Measurements from ENCODE around the gene LCA5. TPM values are rescaled to one million over a fixed set of nuclear protein-coding genes. Genes with fewer than 3 reads are reported as not detected.
A peak's percentile ranks its signal among the peaks of the same experiment; 100 is the strongest.

The LCA5 gene
- total and polyA plus RNA-seq, 3 donors from 2014 or later, result 5.2 to 17.7 (median 15.4) TPM

DNA sequence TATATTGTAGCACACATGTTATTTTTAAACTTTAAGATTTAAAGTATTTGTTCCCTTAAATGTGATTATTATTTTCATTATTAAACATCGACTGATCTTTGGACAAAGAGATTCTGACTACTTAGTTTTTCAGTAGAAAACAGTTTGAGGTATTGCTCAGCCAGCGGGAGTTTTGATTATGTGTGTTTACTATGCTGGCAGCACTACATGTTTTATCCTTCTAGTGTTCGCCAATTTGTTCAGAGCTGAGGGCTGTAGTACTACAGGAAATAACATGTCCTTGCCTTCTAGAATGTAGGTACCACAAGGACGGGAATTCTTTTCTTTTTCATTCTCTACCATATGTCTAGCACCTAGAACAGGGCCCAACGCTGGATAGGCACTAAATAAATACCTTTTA is 11.1 kb upstream of the LCA5 start:
- no peak overlapping the region for H3K27ac ChIP-seq

DNA sequence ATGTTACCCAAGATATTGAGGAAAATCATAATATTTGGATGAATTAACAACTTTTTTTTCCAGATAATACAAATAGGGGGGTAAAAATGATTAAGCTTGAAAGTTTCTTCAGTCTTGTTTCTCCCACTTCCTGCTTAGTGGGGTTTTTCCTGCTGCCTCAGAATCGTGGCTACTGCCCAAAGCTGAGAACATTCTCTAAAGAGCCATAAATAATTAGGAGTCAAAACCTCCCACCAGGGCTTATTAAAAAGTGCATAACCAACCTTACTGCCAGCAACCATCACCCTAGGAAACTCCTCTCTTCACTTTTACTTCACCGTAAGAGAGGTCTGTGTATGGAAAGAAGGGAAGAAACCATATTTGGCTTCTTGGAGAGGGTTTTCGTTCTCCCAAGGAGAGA is 9.0 kb upstream of the LCA5 start:
- 58 to 61% methylated on average over 3 of the region's 3 CpGs for WGBS, 2 donors
- Histone ChIP-seq H3K27me3 (no peaks in the 10 kb centered on the region), H3K36me3 (ENCODE audit: low read depth, missing control alignments) (no peaks in the 10 kb centered on the region), H3K4me3 (no peak overlapping the region), H3K9me3 (no peaks in the 10 kb centered on the region), H3K4me1 (peaks cover 20% of the 10 kb centered on the region), H3K27ac (peak overlapping the region; percentile 35 to 86)
- no peak for DNase-seq
- intact Hi-C loops (cut with DNase I; ENCODE audit: low total_unique reads), result no loop called here
- TF ChIP-seq, protein P1, sequence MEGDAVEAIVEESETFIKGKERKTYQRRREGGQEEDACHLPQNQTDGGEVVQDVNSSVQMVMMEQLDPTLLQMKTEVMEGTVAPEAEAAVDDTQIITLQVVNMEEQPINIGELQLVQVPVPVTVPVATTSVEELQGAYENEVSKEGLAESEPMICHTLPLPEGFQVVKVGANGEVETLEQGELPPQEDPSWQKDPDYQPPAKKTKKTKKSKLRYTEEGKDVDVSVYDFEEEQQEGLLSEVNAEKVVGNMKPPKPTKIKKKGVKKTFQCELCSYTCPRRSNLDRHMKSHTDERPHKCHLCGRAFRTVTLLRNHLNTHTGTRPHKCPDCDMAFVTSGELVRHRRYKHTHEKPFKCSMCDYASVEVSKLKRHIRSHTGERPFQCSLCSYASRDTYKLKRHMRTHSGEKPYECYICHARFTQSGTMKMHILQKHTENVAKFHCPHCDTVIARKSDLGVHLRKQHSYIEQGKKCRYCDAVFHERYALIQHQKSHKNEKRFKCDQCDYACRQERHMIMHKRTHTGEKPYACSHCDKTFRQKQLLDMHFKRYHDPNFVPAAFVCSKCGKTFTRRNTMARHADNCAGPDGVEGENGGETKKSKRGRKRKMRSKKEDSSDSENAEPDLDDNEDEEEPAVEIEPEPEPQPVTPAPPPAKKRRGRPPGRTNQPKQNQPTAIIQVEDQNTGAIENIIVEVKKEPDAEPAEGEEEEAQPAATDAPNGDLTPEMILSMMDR (IDR thresholded peaks at IDR 0.05), result no peak
- TF ChIP-seq POLR2A (IDR thresholded peaks at IDR 0.05), result no peak

More for the DNA sequence above, 11.1 kb upstream of the LCA5 start:
- Histone ChIP-seq H3K9me3 (no peaks in the 10 kb centered on the region), H3K36me3 (ENCODE audit: low read depth, missing control alignments) (no peaks in the 10 kb centered on the region), H3K4me1 (peaks cover 20% of the 10 kb centered on the region), H3K27me3 (no peaks in the 10 kb centered on the region), H3K4me3 (no peak overlapping the region)
- TF ChIP-seq, protein P1 (IDR thresholded peaks at IDR 0.05), result no peak
- TF ChIP-seq POLR2A (IDR thresholded peaks at IDR 0.05), result no peak
- intact Hi-C loops (cut with DNase I; ENCODE audit: low total_unique reads), result no loop called here
- no peak for DNase-seq
- 65 to 80% methylated on average over 5 of the region's 5 CpGs for WGBS, 2 donors

DNA sequence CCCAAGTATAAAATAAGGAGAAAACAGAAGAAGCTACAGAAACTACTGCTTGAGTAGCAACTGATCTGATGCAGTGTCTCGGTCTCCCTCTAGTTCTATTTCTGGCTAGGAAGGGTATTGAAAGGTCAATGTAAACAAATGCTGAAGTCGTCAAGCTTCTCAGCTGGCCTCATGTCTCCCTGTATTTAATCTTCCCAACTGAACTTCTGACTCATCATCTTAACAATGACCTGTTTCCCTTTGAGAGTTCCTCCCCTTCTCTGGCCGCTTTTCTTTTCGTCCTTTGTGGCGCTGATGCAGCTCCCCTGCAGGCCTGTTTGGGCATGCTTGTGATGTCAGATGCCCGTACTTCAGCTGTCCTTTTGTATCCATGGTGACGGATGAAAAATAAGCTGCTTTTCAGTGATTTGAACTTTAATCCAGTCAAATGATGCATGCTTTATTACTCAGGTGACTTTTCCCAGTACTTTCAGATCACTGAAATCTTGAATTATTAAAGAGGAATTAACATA is 7.8 kb upstream of the LCA5 start:
- peaks cover 20% of the 10 kb centered on the region for H3K4me1 ChIP-seq
- intact Hi-C loops (cut with DNase I; ENCODE audit: low total_unique reads), result no loop called here
- peak; percentile 81 for DNase-seq
- H3K4me3 ChIP-seq, result no peak overlapping the region
- H3K27me3 ChIP-seq, result no peaks in the 10 kb centered on the region
- 5 to 8% methylated on average over 7 of the region's 7 CpGs for WGBS, 2 donors
- H3K9me3 ChIP-seq, result no peaks in the 10 kb centered on the region
- H3K27ac ChIP-seq, result peak overlapping the region; percentile 35 to 86
- H3K36me3 ChIP-seq (ENCODE audit: low read depth, missing control alignments), result no peaks in the 10 kb centered on the region
- TF ChIP-seq POLR2A (IDR thresholded peaks at IDR 0.05), result no peak
- TF ChIP-seq, protein P1 (IDR thresholded peaks at IDR 0.05), result peak in 2 of 3 experiments; percentile 46 to 49

DNA sequence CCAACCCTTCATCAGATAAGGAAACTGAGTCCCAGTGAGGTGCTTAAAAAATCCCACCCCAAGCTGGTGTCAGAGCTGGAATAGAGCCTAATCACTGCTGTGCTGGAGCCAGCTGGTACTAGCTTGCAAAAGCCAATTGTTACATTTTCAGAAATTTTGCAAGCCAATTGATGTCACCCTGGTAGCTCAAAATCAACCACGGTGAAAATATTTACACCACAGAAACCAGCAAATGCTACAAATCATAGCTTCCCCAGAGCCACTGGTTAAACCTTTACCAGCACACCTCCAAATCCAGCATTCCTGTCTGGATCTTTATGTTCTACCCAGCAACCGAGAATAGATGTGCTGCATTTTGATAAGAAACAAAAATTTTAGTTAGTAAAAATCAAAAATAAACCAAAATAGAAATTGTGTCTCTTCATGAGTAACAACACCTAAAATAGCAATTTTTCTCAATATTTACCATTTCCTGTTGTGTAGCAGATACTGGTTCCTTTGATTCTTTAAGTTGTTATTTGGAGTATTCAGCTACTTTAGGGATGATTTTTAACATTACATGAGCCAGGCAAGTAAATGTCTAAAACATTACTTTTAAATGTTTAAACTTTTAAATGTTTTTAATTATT is 7.2 kb upstream of the LCA5 start:
- peaks cover 20% of the 10 kb centered on the region for H3K4me1 ChIP-seq
- 28 to 35% methylated on average over 2 of the region's 2 CpGs for WGBS, 2 donors
- intact Hi-C loops (cut with DNase I; ENCODE audit: low total_unique reads), result no loop called here
- peak overlapping the region; percentile 35 to 86 for H3K27ac ChIP-seq
- no peaks in the 10 kb centered on the region for H3K36me3 ChIP-seq (ENCODE audit: low read depth, missing control alignments)
- H3K9me3 ChIP-seq, result no peaks in the 10 kb centered on the region
- DNase-seq, result peak; percentile 58
- H3K27me3 ChIP-seq, result no peaks in the 10 kb centered on the region
- no peak overlapping the region for H3K4me3 ChIP-seq
- TF ChIP-seq, protein P1 (IDR thresholded peaks at IDR 0.05), result no peak
- TF ChIP-seq POLR2A (IDR thresholded peaks at IDR 0.05), result no peak

DNA sequence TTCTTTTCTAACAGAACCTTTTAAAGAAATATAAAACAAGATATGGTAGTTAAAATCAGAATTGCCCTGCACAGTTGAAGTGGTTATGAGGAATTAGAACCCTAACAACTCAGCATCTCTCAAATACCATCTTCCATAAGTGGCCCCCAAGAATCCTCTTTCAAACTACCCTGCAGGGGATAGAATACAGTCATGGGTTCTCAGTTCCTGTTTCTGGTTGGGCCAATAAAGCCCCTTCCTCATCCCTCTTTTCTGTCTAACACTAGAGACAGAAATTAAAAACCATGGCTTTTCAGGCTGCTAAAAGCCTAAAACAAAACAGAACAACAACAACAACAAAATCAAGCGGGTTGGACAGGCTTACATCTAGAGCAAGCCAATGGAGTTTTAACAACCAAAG is 6.7 kb upstream of the LCA5 start:
- intact Hi-C loops (cut with DNase I; ENCODE audit: low total_unique reads), result no loop called here
- Histone ChIP-seq H3K9me3 (no peaks in the 10 kb centered on the region), H3K4me3 (no peak overlapping the region), H3K27me3 (no peaks in the 10 kb centered on the region), H3K27ac (peak overlapping the region; percentile 35 to 86), H3K4me1 (peaks cover 20% of the 10 kb centered on the region), H3K36me3 (ENCODE audit: low read depth, missing control alignments) (no peaks in the 10 kb centered on the region)
- WGBS, 2 donors, result 85 to 100% methylated on average over 1 of the region's 1 CpG
- TF ChIP-seq, protein P1 (IDR thresholded peaks at IDR 0.05), result no peak
- TF ChIP-seq POLR2A (IDR thresholded peaks at IDR 0.05), result no peak
- DNase-seq, result no peak

All from testis (tissue), 3 donors.